H9 (cell line): Measurements from ENCODE around the gene MCM10. TPM values are rescaled to one million over a fixed set of nuclear protein-coding genes. Genes with fewer than 3 reads are reported as not detected.

ENCODE experiments used
- DNase-seq: peaks from one replicate; pipeline ENCODE4 v3.0.0-alpha.2; 2017
- H2AFZ ChIP-seq: one replicate; pipeline ENCODE4 v1.6.1; 2013; ENCODE audit warnings: mild to moderate bottlenecking, low read length, control low read depth, moderate library complexity
- H2AK5ac ChIP-seq: 2 replicates; pipeline ENCODE4 v1.6.1; 2013; ENCODE audit warnings: low read length, control low read depth, mixed read lengths; ENCODE audit not compliant: insufficient read length
- H2BK120ac ChIP-seq: one replicate; pipeline ENCODE4 v1.6.1; 2013; ENCODE audit warnings: low read depth, mild to moderate bottlenecking, low read length, control low read depth, inconsistent platforms; ENCODE audit not compliant: poor library complexity, severe bottlenecking
- H2BK12ac ChIP-seq: 2 replicates; pipeline ENCODE4 v1.6.1; 2013; ENCODE audit warnings: low read length, control low read depth, mixed read lengths, low read depth; ENCODE audit not compliant: insufficient read length
- H2BK15ac ChIP-seq: 2 replicates; pipeline ENCODE4 v1.6.1; 2013; ENCODE audit warnings: low read depth, low read length, control low read depth
- H2BK20ac ChIP-seq: one replicate; pipeline ENCODE4 v1.6.1; 2013; ENCODE audit warnings: low read depth, mild to moderate bottlenecking, low read length, control low read depth, inconsistent platforms; ENCODE audit not compliant: poor library complexity, severe bottlenecking
- H2BK5ac ChIP-seq: 2 replicates; pipeline ENCODE4 v1.6.1; 2013; ENCODE audit warnings: low read length, control low read depth, mixed read lengths; ENCODE audit not compliant: insufficient read length
- H3K14ac ChIP-seq: 2 replicates; pipeline ENCODE4 v1.6.1; 2013; ENCODE audit warnings: low read length, control low read depth; ENCODE audit not compliant: insufficient read depth
- H3K18ac ChIP-seq: 2 replicates; pipeline ENCODE4 v1.6.1; 2013; ENCODE audit warnings: low read depth, mild to moderate bottlenecking, mixed read lengths, low read length, control low read depth; ENCODE audit not compliant: insufficient read length
- H3K23ac ChIP-seq: 2 replicates; pipeline ENCODE4 v1.6.1; 2013; ENCODE audit warnings: low read length, control low read depth, mixed read lengths, low read depth; ENCODE audit not compliant: insufficient read length
- H3K23me2 ChIP-seq: 2 replicates; pipeline ENCODE4 v1.6.1; 2013; ENCODE audit warnings: low read depth, mild to moderate bottlenecking, mixed read lengths, low read length, control low read depth; ENCODE audit not compliant: insufficient read length, poor library complexity, severe bottlenecking
- H3K27ac ChIP-seq: 2 replicates; pipeline ENCODE4 v1.5.1; 2013; ENCODE audit warnings: low read length, control low read depth, mixed read lengths, low read depth; ENCODE audit not compliant: insufficient read length
- H3K27me3 ChIP-seq: 2 replicates; pipeline ENCODE4 v1.6.1; 2013; ENCODE audit warnings: low read length, control low read depth, inconsistent platforms; ENCODE audit not compliant: insufficient read depth
- H3K4ac ChIP-seq: 2 replicates; pipeline ENCODE4 v1.6.1; 2013; ENCODE audit warnings: low read depth, mild to moderate bottlenecking, control low read depth, inconsistent platforms, low read length, moderate library complexity
- H3K4me1 ChIP-seq: 2 replicates; pipeline ENCODE4 v1.6.1; 2013; ENCODE audit warnings: low read length, control low read depth, inconsistent platforms; ENCODE audit not compliant: insufficient read depth
- H3K4me2 ChIP-seq: 2 replicates; pipeline ENCODE4 v1.6.1; 2013; ENCODE audit warnings: low read length, control low read depth, mixed read lengths; ENCODE audit not compliant: insufficient read length, insufficient read depth
- H3K56ac ChIP-seq: 2 replicates; pipeline ENCODE4 v1.6.1; 2013; ENCODE audit warnings: low read depth, mild to moderate bottlenecking, mixed read lengths, low read length, control low read depth; ENCODE audit not compliant: insufficient read length
- H3K79me1 ChIP-seq: 2 replicates; pipeline ENCODE4 v1.6.1; 2013; ENCODE audit warnings: low read depth, mild to moderate bottlenecking, moderate library complexity, low read length, control low read depth, inconsistent platforms; ENCODE audit not compliant: insufficient read depth, poor library complexity, severe bottlenecking
- H3K79me2 ChIP-seq: 2 replicates; pipeline ENCODE4 v1.6.1; 2013; ENCODE audit warnings: low read length, control low read depth, inconsistent platforms; ENCODE audit not compliant: insufficient read depth
- H3K9ac ChIP-seq: 2 replicates; pipeline ENCODE4 v1.6.1; 2013; ENCODE audit warnings: low read length, control low read depth, mixed read lengths; ENCODE audit not compliant: insufficient read length; ENCODE audit errors: extremely low read depth
- H3K9me3 ChIP-seq: one replicate; pipeline ENCODE4 v1.6.1; 2013; ENCODE audit warnings: low read depth, low read length, inconsistent platforms; ENCODE audit not compliant: control insufficient read depth
- H3T11ph ChIP-seq: one replicate; pipeline ENCODE4 v1.6.1; 2013; ENCODE audit warnings: mild to moderate bottlenecking, low read length, control low read depth, inconsistent platforms
- H4K20me1 ChIP-seq: one replicate; pipeline ENCODE4 v1.6.1; 2013; ENCODE audit not compliant: control insufficient read depth, insufficient read length, insufficient read depth
- H4K5ac ChIP-seq: 2 replicates; pipeline ENCODE4 v1.6.1; 2013; ENCODE audit warnings: low read depth, mild to moderate bottlenecking, mixed read lengths, low read length, control low read depth; ENCODE audit not compliant: insufficient read length
- H4K8ac ChIP-seq: replicated peaks from 2 replicates; pipeline ENCODE4 v1.6.1; 2013; ENCODE audit warnings: low read length, control low read depth, mixed read lengths, low read depth; ENCODE audit not compliant: insufficient read length
- H4K91ac ChIP-seq: 2 replicates; pipeline ENCODE4 v1.6.1; 2013; ENCODE audit warnings: low read depth, mild to moderate bottlenecking, moderate library complexity, mixed read lengths, low read length, control low read depth; ENCODE audit not compliant: insufficient read length
- H3K27ac Mint-ChIP-seq, 3 experiments: 2 replicates in 2 of 3; 3 replicates in 1 of 3; pipeline ENCODE4 v1.8.0; 2020 to 2021; ENCODE audit warnings: mixed read lengths in 3 of 3, mild to moderate bottlenecking in 1 of 3, moderate library complexity in 1 of 3
- H3K27me3 Mint-ChIP-seq: 2 replicates; pipeline ENCODE4 v1.8.0; 2021; ENCODE audit warnings: low read depth, mild to moderate bottlenecking, moderate library complexity, mixed read lengths
- H3K36me3 Mint-ChIP-seq, 3 experiments: 2 replicates in 2 of 3; 3 replicates in 1 of 3; pipeline ENCODE4 v1.8.0; 2020 to 2021; ENCODE audit warnings: low read depth in 3 of 3, mixed read lengths in 3 of 3; ENCODE audit not compliant: insufficient read depth in 1 of 3
- H3K4me1 Mint-ChIP-seq, 2 experiments: 2 replicates each; pipeline ENCODE4 v1.8.0; 2020; ENCODE audit warnings: mixed read lengths in 2 of 2
- H3K4me3 Mint-ChIP-seq, 2 experiments: 2 replicates in 1 of 2; 3 replicates in 1 of 2; pipeline ENCODE4 v1.8.0; 2020 to 2021; ENCODE audit warnings: mild to moderate bottlenecking in 2 of 2, mixed read lengths in 2 of 2, moderate library complexity in 1 of 2
- H3K9me3 Mint-ChIP-seq, 2 experiments: 2 replicates in 1 of 2; 3 replicates in 1 of 2; pipeline ENCODE4 v1.8.0; 2020; ENCODE audit warnings: mild to moderate bottlenecking in 2 of 2, mixed read lengths in 2 of 2, moderate library complexity in 1 of 2
- CTCF ChIP-seq: fragments of 200-600 bp; sonication (generic); conservative IDR thresholded peaks from 3 replicates; pipeline ENCODE4 v1.8.0; 2021; ENCODE audit warnings: antibody characterized with exemption, mild to moderate bottlenecking
- total RNA-seq: library from RNA; stranded (reverse); gene quantifications from 2 replicates; pipeline ENCODE4 v1.2.1, GENCODE V29; 2021

MCM10 gene
- total RNA-seq, 1 experiment from 2014 or later, result 67.4 TPM

GRCh38 chr10:13147161-13147560 is 14.2 kb upstream of the MCM10 start:
- H3T11ph ChIP-seq, result no peak overlapping the region
- no peaks in the 10 kb centered on the region for H3K27me3 Mint-ChIP-seq
- no peaks in the 10 kb centered on the region for H3K27me3 ChIP-seq
- no peak overlapping the region for H2AK5ac ChIP-seq
- H2BK20ac ChIP-seq, result no peak overlapping the region
- no peak overlapping the region for H4K8ac ChIP-seq
- no peak overlapping the region for H2BK120ac ChIP-seq
- no peaks in the 10 kb centered on the region for H3K79me2 ChIP-seq
- no peak overlapping the region for H2AFZ ChIP-seq
- H3K18ac ChIP-seq, result no peak overlapping the region
- H2BK15ac ChIP-seq, result no peak overlapping the region
- H3K79me1 ChIP-seq, result no peaks in the 10 kb centered on the region
- no peak overlapping the region for H4K5ac ChIP-seq
- no peak overlapping the region for H4K91ac ChIP-seq
- peaks cover 3 to 5% of the 10 kb centered on the region in 2 experiments; a peak in 2 of 5 replicates for H3K9me3 Mint-ChIP-seq
- TF ChIP-seq CTCF, result no peak
- no peaks in the 10 kb centered on the region for H3K23me2 ChIP-seq
- no peak overlapping the region for H3K56ac ChIP-seq
- H3K9me3 ChIP-seq, result no peaks in the 10 kb centered on the region
- no peak overlapping the region for H2BK5ac ChIP-seq
- no peak overlapping the region for H3K9ac ChIP-seq
- no peak overlapping the region for H2BK12ac ChIP-seq
- no peak overlapping the region for H3K4me2 ChIP-seq
- H3K4me1 Mint-ChIP-seq, result no peaks in the 10 kb centered on the region; a peak in 1 of 4 replicates
- H3K4ac ChIP-seq, result no peak overlapping the region
- H3K4me3 Mint-ChIP-seq, result no peak overlapping the region
- H3K14ac ChIP-seq, result no peak overlapping the region
- H3K4me1 ChIP-seq, result no peaks in the 10 kb centered on the region
- H3K27ac Mint-ChIP-seq, result no peak overlapping the region; a peak in 1 of 7 replicates
- peaks cover 0 to 5% (median 0%) of the 10 kb centered on the region in 3 experiments; a peak in 1 of 7 replicates for H3K36me3 Mint-ChIP-seq
- H3K23ac ChIP-seq, result no peak overlapping the region
- no peak for DNase-seq
- no peaks in the 10 kb centered on the region for H4K20me1 ChIP-seq
- H3K27ac ChIP-seq, result no peak overlapping the region
